ENCODE measurements around the gene TMEM229A. TPM values are rescaled to one million over a fixed set of nuclear protein-coding genes. Genes with fewer than 3 reads are reported as not detected.

TMEM229A gene
- total and polyA plus RNA-seq, 2 donors (not counting 3 experiments of a cell fraction or from before 2014, with no cell fraction given), result not detected

DNA sequence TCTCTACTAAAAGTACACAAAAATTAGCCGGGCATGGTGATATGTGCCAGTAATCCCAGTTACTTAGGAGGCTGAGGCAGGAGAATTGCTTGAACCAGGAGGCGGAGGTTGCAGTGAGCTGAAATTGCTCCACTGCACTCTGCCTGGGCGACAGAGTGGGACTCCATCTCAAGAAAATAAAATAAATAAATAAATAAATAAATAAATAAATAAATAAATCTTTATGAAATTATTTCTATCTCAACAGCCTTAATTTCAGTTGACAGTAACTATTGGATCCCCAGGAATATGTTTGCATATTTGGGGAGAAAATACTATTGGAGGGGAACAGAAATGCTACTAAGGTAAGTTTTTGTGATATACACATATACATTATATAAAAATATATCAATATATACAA lies 20.0 kb downstream of the TMEM229A start:
- FAIRE-seq, result no peak
- BruUV-seq (replicated peaks), result no TSS peak
- no peaks in the 10 kb centered on the region for H4K20me1 ChIP-seq (replicated peaks; ENCODE audit: control insufficient read depth, extremely low read depth, insufficient read depth, low read length)
- TF ChIP-seq GATA2 (IDR thresholded peaks at IDR 0.05; ENCODE audit: insufficient read depth, insufficient read length, low read depth, low read length) (no peak), EZH2 (IDR thresholded peaks at IDR 0.05; ENCODE audit: borderline replicate concordance, low read depth, low read length, severe bottlenecking) (no peak), MYC (IDR thresholded peaks at IDR 0.05; ENCODE audit: low read depth, low read length) (no peak), POLR2A (IDR thresholded peaks at IDR 0.05; ENCODE audit: low read depth, low read length) (no peak), FOS (IDR thresholded peaks at IDR 0.05; ENCODE audit: borderline replicate concordance, insufficient read depth, low read length) (no peak), JUN (IDR thresholded peaks at IDR 0.05; ENCODE audit: borderline replicate concordance, insufficient read depth, insufficient read length, low read depth) (no peak), POLR2AphosphoS5 (IDR thresholded peaks at IDR 0.05; ENCODE audit: insufficient read depth, low read depth, low read length) (no peak)
- TF ChIP-seq, protein P1, sequence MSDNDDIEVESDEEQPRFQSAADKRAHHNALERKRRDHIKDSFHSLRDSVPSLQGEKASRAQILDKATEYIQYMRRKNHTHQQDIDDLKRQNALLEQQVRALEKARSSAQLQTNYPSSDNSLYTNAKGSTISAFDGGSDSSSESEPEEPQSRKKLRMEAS (IDR thresholded peaks at IDR 0.05; ENCODE audit: insufficient read depth, insufficient read length), result no peak
- TF ChIP-seq, protein P2, sequence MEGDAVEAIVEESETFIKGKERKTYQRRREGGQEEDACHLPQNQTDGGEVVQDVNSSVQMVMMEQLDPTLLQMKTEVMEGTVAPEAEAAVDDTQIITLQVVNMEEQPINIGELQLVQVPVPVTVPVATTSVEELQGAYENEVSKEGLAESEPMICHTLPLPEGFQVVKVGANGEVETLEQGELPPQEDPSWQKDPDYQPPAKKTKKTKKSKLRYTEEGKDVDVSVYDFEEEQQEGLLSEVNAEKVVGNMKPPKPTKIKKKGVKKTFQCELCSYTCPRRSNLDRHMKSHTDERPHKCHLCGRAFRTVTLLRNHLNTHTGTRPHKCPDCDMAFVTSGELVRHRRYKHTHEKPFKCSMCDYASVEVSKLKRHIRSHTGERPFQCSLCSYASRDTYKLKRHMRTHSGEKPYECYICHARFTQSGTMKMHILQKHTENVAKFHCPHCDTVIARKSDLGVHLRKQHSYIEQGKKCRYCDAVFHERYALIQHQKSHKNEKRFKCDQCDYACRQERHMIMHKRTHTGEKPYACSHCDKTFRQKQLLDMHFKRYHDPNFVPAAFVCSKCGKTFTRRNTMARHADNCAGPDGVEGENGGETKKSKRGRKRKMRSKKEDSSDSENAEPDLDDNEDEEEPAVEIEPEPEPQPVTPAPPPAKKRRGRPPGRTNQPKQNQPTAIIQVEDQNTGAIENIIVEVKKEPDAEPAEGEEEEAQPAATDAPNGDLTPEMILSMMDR (IDR thresholded peaks at IDR 0.05; ENCODE audit: extremely low read depth in 1 of 2, insufficient read depth in 1 of 2, low read depth in 1 of 2, low read length in 2 of 2), result no peak
- intact Hi-C loops (cut with micrococcal nuclease) (no loop called here), dilution Hi-C loops (cut with MboI; ENCODE audit: extremely low pct_ligation_motif_present, low sequenced_read_pairs) (no loop called here)
- H3K36me3 ChIP-seq (ENCODE audit: control insufficient read depth in 2 of 2, extremely low read depth in 1 of 2, insufficient read depth in 2 of 2, low read length in 2 of 2), result no peaks in the 10 kb centered on the region
- no peak overlapping the region for H3K9ac ChIP-seq (replicated peaks; ENCODE audit: extremely low read depth, insufficient read depth, low read length)
- no peak overlapping the region for H3K4me2 ChIP-seq (ENCODE audit: insufficient read depth, low read length)
- H2AFZ ChIP-seq (ENCODE audit: low read depth, low read length), result no peak overlapping the region
- no peak for DNase-seq (ENCODE audit: low read depth, low spot score)
- H3K4me1 ChIP-seq (ENCODE audit: control insufficient read depth, extremely low read depth, insufficient read depth, low read length), result no peaks in the 10 kb centered on the region
- CTCF ChIA-PET, result no interaction called here
- no peaks in the 10 kb centered on the region for H3K9me3 ChIP-seq (replicated peaks; ENCODE audit: control insufficient read depth, insufficient read depth, low read length)
- H3K4me3 ChIP-seq (replicated peaks in 1 of 3; ENCODE audit: insufficient read depth in 1 of 3, low read depth in 1 of 3, low read length in 3 of 3), result no peak overlapping the region
- POLR2A ChIA-PET, result no interaction called here
- no peak overlapping the region for H3K27ac ChIP-seq (ENCODE audit: insufficient read depth, low read depth, low read length)
- H3K9me1 ChIP-seq (replicated peaks; ENCODE audit: control insufficient read depth, extremely low read depth, insufficient read depth, low read length), result no peaks in the 10 kb centered on the region
- no peaks in the 10 kb centered on the region for H3K27me3 ChIP-seq (ENCODE audit: control insufficient read depth in 2 of 2, insufficient read depth in 2 of 2, low read length in 2 of 2)
- H3K79me2 ChIP-seq (ENCODE audit: control insufficient read depth, insufficient read depth, low read length), result no peaks in the 10 kb centered on the region
